Osteoblast (primary cell): Measurements from ENCODE around the gene NFIB. TPM values are rescaled to one million over a fixed set of nuclear protein-coding genes. Genes with fewer than 3 reads are reported as not detected.

Experiments used
- DNase-seq: peaks from one replicate; pipeline ENCODE4 v3.0.0; 2011; ENCODE audit warnings: low spot score, mixed read lengths; ENCODE audit not compliant: insufficient read length; ENCODE audit errors: missing footprints
- H2AFZ ChIP-seq: 2 replicates; pipeline ENCODE4 v1.6.0; 2011; ENCODE audit warnings: mild to moderate bottlenecking, low read length
- H3K27ac ChIP-seq: 2 replicates; pipeline ENCODE4 v1.5.1; 2011; ENCODE audit warnings: mild to moderate bottlenecking, low read depth, low read length, moderate library complexity
- H3K27me3 ChIP-seq: 2 replicates; pipeline ENCODE4 v1.6.0; 2012; ENCODE audit warnings: mild to moderate bottlenecking, control low read depth, inconsistent platforms, low read length, moderate library complexity; ENCODE audit not compliant: insufficient read depth
- H3K36me3 ChIP-seq: 2 replicates; pipeline ENCODE4 v1.5.1; 2011; ENCODE audit warnings: mild to moderate bottlenecking, low read length, control low read depth, moderate library complexity; ENCODE audit not compliant: insufficient read depth
- H3K4me1 ChIP-seq: 2 replicates; pipeline ENCODE4 v1.5.1; 2011; ENCODE audit warnings: mild to moderate bottlenecking, low read length, control low read depth, moderate library complexity; ENCODE audit not compliant: insufficient read depth
- H3K4me2 ChIP-seq: 2 replicates; pipeline ENCODE4 v1.6.0; 2011; ENCODE audit warnings: mild to moderate bottlenecking, low read length; ENCODE audit not compliant: insufficient read depth
- H3K4me3 ChIP-seq: fragments of 200-600 bp; sonication (generic); 3 replicates; pipeline ENCODE4 v1.5.1; 2012; ENCODE audit warnings: mild to moderate bottlenecking, low read length, inconsistent platforms; ENCODE audit not compliant: insufficient read depth
- H3K79me2 ChIP-seq: 2 replicates; pipeline ENCODE4 v1.6.0; 2012; ENCODE audit warnings: mild to moderate bottlenecking, low read length, control low read depth, inconsistent platforms; ENCODE audit not compliant: insufficient read depth
- H3K9me3 ChIP-seq: 2 replicates; pipeline ENCODE4 v1.5.1; 2011; ENCODE audit warnings: low read depth, low read length, control low read depth
- H4K20me1 ChIP-seq: 2 replicates; pipeline ENCODE4 v1.6.0; 2012; ENCODE audit warnings: mild to moderate bottlenecking, low read length, control low read depth; ENCODE audit not compliant: insufficient read depth
- CTCF ChIP-seq: IDR thresholded peaks from 2 replicates; pipeline ENCODE4 v1.5.1; 2011; ENCODE audit warnings: mild to moderate bottlenecking, low read depth, low read length, moderate library complexity; ENCODE audit errors: extremely low read depth
- total RNA-seq: library from RNA; depleted of rRNA; stranded (reverse); fragments of >200 nt; gene quantifications from 2 replicates; pipeline ENCODE4 v1.2.3, GENCODE V29; 2012

The NFIB gene
- total RNA-seq, 1 donor: 21.0 TPM

DNA sequence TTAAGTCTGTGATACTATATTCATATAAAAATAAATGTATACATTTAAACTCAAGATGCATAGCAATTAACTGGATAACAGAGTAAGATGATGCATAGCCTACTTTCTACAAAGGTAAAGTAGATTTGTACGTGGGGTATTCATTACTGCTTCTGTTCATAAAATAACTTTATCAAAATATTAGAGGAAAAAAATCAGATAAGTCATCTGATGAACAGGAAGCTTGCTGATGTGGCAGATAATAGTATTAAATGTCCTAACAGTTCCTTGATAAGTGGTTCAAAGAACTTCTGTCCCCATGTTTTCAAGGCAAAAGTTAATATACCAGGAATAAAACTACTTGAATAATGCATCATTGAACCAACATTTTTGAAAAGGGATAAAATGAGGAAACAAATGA, 123.7 kb downstream of the NFIB start:
- Histone ChIP-seq H4K20me1 (no peaks in the 10 kb centered on the region), H3K27ac (no peak overlapping the region), H3K4me3 (no peak overlapping the region), H3K9me3 (no peaks in the 10 kb centered on the region), H3K4me2 (no peak overlapping the region), H2AFZ (no peak overlapping the region), H3K4me1 (no peaks in the 10 kb centered on the region), H3K79me2 (peaks cover 35% of the 10 kb centered on the region), H3K36me3 (no peaks in the 10 kb centered on the region), H3K27me3 (no peaks in the 10 kb centered on the region)
- no peak for TF ChIP-seq CTCF
- no peak for DNase-seq

GRCh38 chr9:14189578-14189977, 124.4 kb downstream of the NFIB start:
- Histone ChIP-seq H2AFZ (no peak overlapping the region), H3K36me3 (no peaks in the 10 kb centered on the region), H3K4me3 (no peak overlapping the region), H3K27ac (no peak overlapping the region), H3K79me2 (peaks cover 31% of the 10 kb centered on the region), H4K20me1 (no peaks in the 10 kb centered on the region), H3K4me1 (no peaks in the 10 kb centered on the region), H3K27me3 (no peaks in the 10 kb centered on the region), H3K4me2 (no peak overlapping the region), H3K9me3 (no peaks in the 10 kb centered on the region)
- no peak for TF ChIP-seq CTCF
- DNase-seq: no peak

- Histone ChIP-seq H2AFZ (no peak overlapping the region), H3K27me3 (no peaks in the 10 kb centered on the region), H3K79me2 (peaks cover 27% of the 10 kb centered on the region), H3K27ac (no peak overlapping the region), H3K36me3 (no peaks in the 10 kb centered on the region), H3K4me2 (no peak overlapping the region), H3K9me3 (no peaks in the 10 kb centered on the region), H3K4me3 (no peak overlapping the region), H4K20me1 (no peaks in the 10 kb centered on the region), H3K4me1 (no peaks in the 10 kb centered on the region)
- no peak for TF ChIP-seq CTCF
- DNase-seq: no peak
Observed at GRCh38 chr9:14189146-14189545, 124.8 kb downstream of the NFIB start.

GRCh38 chr9:14188538-14188937, 125.4 kb downstream of the NFIB start:
- Histone ChIP-seq H3K27me3 (no peaks in the 10 kb centered on the region), H3K79me2 (peaks cover 22% of the 10 kb centered on the region), H3K36me3 (no peaks in the 10 kb centered on the region), H3K9me3 (no peaks in the 10 kb centered on the region), H3K4me1 (no peaks in the 10 kb centered on the region), H2AFZ (no peak overlapping the region), H3K27ac (no peak overlapping the region), H4K20me1 (no peaks in the 10 kb centered on the region), H3K4me3 (no peak overlapping the region), H3K4me2 (no peak overlapping the region)
- TF ChIP-seq CTCF: no peak
- no peak for DNase-seq
